GM18870 (cell line): ENCODE data around the gene REM2.
"Not testable (repeated sequence)": the region's sequence is repeated elsewhere in the genome, so short reads cannot be mapped to it uniquely, and the experiment has no call there.

ENCODE experiments used
- ATAC-seq: cut with Tn5 transposase; IDR thresholded peaks from one replicate; pipeline ENCODE4 v1.9.1; 2021; ENCODE audit warnings: moderate library complexity; ENCODE audit not compliant: unreplicated experiment

REM2 gene

DNA sequence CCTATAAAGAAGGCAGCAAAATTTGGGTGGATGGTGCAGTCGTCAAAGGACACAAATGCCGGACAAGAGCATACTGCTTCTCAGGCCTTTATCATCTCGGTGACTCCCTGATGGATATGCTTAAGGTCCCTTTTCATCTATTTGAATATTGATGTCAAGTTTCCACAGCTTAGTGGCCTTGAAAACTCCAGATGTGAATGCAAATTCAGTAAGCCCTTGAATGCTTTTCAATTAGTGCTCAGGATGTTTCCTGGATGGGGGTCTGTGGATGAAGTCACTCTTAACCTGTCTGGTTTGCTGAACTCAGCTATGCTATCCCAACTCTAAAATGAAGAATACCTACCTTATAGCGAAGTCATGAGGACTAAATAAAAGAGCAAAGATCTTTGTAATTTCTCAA lies 10.7 kb downstream of the REM2 start:
- ATAC-seq, result no peak

DNA sequence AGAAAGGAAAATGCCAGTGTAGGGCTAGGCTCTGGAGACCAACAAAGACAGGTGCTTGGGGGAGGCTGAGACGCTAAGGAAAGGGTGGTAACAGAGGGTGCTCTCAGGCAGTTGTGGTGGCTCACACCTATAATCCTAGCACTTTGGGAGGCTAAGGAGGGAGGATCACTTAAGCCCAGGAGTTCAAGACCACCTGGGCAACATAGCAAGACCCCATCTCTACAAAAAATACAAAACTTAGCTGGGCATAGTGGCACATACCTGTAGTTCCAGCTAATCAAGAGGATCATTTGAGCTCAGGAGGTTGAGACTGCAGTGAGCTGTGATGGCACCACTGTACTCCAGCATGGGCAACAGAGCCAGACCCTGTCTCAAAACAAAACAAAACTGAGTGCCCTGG lies 12.4 kb downstream of the REM2 start:
- no peak for ATAC-seq

DNA sequence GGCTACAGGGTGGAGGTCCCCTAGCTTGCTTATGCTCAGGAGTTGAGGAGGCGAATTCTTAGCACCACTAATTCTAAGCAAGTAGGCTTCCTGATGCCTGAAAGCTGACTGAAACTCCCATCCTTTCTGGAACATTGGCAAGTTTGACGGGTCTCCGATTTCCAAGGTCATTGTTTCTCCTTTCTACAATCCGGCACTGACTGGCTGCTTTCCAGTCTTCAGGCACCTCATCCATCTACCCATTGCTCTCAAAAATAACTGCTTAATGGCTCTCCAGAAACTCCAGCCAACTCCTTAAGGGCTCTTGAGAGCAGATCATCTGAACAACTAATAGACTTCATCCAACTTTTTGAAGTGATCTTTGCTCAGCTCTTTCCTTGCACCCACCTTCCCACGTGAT lies 13.3 kb downstream of the REM2 start:
- ATAC-seq, result no peak

DNA sequence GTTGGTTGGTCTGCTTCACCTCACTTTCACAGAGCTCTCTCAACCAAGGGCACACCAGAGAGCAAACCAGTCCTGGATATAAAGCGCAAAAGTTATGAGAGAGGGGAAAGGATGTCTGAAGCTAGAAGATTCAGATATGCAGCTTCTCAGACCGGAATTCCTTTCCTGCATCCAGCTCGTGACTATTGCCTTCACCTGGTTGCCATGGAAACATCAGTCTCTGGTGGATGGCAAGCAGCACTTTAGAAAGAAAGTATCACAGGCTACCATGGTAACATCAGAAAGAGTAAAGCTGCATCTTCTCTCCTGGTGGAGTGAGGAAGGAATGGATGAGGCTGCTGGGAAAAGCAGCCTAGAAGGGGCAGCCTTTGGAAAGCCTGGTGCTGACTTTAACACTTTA lies 13.7 kb downstream of the REM2 start:
- no peak for ATAC-seq

DNA sequence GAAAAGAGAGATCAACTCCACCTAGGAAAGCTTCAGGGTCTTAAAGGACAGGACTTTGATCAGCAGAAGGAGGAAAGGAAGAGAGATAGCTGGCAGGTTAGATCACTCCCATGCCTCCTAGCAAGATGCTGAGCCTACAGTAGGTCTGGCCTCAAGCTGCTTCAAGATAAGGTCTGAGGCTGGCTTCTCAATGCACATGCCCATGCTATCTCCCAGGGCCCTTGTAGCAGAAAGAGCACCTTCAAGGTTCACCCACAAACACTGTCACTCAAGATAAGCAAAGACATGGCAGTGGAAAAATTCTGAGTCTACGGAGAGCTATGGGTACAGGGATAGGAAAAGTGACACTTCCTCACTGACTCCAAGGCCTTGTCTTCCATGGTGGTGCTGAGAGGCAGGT lies 14.3 kb downstream of the REM2 start:
- no peak for ATAC-seq

DNA sequence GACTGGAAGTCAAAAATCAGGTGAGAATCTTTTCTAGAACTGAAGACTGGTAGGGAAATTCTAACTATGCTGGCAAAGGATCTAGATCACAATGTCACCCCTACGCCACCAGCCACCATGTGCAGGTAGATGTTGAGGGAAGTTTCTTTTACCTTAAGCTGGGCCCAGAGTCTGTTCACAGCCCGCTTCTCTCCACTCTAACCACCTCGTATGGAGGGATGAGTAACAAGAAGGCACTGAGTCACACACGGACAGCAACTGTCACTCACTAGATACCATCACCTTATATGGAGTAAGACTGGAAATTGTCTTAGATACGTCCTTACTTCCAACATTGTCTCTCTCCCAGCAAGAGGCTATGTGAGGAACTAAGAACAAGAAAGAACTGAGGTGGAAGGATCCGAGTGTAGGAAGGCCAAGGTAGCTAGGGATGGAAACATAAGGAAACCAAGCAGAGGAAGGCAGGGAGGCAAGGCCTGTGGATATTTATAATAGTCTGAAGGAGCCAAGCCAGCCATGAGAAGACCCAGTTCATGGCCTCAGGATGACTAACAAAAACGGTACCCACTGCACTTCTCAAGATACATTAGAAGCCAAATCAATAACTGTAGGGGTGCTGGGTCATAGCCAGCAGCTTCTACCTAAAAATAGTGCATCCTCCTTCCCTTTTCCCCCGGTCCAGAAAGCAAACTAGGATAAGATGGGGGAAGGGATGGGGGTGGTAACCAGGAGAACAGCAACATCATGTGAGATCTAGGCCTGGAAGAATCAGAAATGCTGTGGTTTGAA lies 15.5 kb downstream of the REM2 start:
- no peak for ATAC-seq

DNA sequence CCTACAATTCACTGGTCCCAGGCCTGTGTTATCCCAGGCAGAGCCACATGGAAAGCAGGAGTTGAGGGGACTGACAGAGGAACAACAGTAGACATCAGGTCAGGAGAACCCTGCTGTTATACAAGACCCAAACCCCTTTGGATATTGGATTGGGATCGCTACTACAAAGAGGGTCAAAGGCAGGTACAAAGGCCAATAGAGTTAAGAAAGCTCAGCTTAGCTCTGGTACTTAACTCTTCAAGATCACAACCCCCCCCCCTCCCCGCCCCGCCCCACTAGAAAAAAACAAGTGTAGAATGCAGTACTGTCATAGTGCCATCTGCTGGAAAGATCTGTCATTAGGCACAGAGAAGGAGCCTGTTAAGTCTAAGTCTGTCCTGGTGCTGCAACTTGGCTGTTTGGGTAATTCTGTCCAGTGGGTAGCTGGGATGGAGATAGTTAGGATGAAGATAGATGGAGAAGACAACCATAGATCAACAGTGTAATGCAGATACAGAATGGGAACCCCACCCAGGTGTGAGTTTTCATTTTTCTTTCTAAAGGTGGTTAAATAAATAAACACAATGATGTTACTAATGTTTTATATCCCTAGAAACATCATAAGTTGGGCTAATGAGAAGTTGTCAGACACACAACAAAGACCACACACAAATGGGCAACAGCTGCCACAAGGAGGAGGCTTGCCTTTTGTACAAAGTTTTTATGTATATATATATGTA lies 17.2 kb downstream of the REM2 start:
- no peak for ATAC-seq

DNA sequence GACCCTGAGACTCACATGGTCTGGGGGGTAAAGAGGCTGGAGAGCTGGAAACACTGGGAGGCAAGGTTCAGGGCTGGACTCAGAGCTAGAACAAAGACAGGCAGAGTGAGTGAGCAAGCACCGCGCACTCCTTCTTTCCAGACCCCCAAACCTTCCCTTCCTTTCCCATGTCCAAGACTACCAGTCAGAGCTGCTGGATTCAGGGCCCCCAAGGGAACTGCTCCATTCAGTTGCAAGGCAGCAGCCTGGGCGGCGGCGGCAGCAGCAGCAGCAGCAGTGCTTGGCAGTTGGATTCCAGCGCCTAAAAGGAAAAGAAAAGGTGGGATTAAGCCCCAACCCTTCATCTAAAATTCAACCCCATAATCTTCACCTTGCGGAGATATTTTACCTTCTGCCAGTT lies 18.8 kb downstream of the REM2 start:
- no peak for ATAC-seq

DNA sequence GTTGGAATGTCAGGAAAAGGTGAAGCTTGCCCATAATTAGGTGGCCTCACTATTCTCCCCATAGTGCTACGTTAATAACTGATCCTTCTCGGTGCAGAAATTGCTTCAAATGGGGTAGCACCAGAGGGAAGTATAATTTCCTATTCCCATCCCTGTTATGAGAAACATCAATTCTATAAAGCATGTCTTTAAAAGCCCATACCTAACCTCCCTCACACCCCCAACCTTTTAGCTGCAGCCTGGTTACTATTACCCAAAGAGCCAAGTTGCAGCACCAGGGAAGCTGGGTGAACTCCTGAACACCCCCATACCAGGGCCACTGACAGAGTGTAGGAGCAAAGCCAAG lies 20.7 kb downstream of the REM2 start:
- no peak for ATAC-seq

DNA sequence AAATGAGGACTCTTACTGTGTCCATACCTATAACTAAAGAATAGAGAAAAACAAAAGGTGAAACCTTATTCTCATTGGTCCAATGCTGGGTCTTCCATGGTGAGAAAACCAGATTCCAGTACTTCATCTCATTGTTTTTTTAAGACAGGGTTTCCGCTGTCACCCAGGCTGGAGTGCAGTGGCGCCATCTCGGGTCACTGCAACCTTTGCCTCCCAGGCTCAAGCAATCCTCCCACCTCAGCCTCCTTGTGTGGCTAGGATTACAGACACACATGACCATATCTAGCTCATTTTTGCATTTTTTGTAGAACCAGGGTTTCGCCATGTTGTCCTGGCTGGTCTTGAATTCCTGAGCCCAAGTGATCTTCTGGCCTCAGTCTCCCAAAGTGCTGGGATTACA lies 22.6 kb downstream of the REM2 start:
- no peak for ATAC-seq

DNA sequence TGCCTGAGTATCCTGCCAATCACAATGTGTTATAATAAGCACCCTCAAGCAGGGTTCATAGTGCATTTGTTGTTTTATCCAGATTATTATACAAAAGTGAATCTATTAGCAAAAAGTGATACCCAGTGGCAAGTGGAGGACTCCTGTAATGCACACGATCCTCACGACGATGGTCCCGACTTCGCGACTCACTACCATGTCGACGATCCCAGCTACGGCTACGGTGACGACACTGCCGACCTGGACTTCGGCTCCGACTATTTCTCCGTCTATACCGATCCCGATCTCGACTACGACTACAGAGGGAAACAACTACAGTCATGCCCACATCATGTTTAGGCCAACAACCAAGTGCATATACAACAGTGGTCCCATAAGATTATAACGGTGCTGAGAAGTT lies 23.1 kb downstream of the REM2 start:
- ATAC-seq, result no peak

DNA sequence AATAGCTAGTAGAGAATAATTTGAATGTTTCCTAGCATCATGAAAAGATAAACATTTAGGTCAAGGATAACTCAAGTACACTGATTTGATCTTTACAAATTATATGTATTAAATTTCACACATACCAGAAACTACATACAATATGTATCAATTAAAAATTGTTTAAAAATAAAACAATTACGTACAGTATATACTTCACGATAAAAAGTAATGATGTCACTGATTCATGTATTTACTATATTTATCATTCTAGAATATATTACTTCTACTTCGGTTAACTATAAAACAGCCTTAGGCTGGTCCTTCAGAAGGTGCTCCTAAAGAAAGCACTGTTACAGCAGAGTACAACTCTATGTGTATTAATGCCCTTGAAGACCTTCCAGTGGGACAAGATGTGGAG lies 24.4 kb downstream of the REM2 start:
- no peak for ATAC-seq

DNA sequence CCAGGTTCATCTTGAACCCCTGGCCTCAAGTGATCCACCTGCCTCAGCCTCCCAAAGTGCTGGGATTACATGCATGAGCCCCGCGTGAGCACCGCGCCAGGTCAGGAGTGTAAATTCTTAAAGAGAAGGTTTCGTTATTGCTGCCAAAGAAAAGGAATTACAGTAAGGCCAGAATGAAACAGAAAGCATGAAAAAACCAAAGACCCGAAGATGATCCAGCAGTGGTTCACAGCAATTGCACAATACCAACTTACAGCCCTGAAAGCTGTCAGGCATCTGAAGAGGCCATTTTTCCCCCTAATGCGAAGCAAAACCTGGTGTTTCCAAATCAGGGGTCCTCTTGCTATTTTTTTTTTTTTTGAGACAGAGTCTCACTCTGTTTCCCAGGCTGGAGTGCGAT lies 25.6 kb downstream of the REM2 start:
- no peak for ATAC-seq

DNA sequence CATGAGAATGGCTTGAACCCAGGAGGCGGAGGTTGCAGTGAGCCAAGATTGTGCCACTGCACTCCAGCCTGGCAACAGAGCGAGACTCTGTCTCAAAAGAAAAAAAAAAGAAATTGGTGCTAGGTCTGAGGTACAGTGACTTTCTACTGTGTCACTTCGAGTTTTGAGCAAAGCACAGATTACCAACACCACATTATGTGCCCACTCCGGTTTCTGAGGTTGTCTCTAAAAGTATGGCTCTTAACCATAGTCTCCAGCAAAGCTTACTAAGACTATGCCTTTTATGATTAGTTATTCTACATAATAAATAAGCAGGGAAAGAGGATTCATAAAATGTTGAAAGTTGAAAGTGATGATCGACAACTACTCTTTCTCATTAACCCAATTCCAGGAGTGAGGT lies 27.9 kb downstream of the REM2 start:
- ATAC-seq, result no peak

DNA sequence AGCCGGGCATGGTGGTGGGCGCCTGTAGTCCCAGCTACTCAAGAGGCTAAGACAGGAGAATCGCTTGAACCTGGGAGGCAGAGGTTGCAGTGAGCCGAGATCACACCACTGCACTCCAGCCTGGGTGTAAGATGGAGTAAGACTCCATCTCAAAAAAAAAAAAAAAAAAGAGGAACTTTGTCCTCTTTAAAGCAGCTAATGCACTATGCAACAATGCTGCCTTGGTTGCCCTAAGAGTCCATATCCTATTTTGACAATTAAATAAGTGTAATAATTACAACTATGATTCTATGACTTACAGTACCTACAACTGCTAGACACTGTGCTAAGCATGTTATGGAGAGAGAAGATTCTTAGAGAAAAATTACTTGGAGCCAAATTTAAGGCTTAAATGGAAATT lies 31.8 kb downstream of the REM2 start:
- ATAC-seq, result not testable (repeated sequence)

DNA sequence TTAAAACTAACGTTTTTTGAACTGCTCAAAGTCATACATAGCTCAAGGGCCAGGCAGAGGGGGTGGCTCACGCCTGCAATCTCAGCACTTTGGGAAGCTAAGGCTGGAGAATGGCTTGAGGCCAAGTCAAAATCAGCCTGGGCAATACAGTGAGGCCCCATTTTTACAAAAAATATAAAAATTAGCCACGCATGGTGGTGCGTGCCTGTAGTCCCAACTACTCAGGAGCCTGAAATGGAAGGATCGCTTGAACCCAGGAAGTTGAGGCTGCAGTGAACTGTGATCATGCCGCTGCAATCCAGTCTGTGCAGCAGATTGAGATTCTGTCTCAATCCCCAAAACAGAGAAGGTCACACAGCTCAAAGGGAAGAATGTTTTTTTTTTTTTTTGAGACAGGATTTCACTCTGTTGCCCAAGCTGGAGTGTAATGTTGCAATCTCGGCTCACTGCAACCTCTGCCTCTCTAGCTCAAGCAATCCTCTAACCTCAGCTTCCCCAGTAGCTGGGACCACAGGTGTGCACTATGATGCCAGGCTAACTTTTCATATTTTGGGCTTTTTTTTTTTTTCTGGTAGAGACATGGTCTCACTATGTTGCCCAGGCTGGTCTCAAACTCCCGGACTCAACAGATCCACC lies 33.0 kb downstream of the REM2 start:
- no peak for ATAC-seq

DNA sequence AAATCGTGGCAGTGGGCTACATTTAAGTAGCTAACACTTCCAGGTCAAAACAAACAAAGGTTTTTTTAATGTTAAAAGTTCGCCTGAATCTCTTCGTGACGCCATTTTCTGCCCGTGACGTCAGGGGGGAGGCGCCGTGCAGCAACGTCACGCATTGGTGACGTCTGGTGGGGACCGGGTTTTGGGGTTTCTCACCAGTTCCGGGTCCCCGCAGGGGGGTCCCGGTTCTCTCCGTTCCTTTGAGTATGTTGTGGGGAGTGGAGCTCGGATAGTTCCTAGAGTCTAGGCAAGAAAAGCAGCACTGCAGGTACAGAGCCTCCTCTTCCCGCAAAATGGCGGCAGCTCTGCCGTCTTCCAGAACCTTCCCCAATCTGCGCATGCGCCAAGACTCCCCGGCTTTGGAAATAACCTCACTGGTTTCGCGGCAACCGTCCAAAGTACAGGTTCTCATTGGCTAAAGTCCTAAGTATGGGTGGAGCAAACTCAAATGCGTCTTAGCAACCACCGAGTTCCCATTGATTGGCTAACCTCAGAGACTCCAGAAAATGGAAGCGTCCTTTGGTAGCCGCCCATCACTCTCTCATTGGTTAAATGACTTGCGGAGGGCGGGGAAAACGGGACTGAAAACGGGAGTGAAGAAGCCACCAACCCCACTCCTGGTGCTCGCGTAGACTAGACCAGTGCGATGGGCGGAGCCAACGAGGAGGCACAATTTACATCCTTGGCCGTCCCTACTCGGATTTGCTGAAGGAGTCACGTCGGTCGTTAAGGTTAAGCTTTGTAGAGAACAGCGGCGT lies 36.0 kb downstream of the REM2 start, which contains the start of gene RBM23:
TSS of gene RBM23 (minus strand) at position 346 of the 797 bp plus-strand sequence.
- peak; percentile 93 for ATAC-seq

DNA sequence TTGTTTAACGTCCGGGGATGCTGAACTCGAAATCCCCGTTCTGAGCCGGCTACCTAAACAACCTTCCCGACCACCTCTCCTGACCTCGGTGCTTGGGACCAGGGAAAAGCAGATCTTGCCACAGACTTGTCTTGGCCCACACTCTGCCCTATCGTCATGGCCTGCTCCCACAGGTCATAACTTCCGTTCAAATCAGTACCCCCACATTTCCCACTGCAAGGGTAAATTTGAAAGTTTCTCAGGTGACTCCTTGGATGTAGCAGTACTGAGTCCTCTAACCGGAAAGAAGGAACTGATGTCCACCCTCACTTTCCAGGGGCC lies 36.5 kb downstream of the REM2 start:
- ATAC-seq, result peak; percentile 1

DNA sequence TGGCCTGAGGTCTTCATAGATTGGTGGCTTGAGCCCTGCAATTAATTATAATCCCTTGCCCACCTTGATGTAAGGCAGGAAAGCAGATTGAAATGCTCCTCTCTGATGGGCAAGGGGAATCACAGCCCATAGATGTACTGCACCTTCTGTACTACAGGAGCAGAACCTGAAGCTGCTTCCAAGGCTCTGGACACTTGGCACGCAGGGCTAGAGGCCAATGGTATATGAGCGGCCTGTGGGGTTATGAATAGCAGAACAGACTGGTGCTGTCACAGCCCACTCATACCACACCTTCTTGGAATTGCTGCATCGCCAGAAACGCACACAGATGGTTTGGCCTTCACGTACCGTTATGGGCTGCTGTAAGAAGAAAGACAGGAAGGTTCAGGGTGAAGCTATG lies 37.7 kb downstream of the REM2 start:
- ATAC-seq, result no peak

DNA sequence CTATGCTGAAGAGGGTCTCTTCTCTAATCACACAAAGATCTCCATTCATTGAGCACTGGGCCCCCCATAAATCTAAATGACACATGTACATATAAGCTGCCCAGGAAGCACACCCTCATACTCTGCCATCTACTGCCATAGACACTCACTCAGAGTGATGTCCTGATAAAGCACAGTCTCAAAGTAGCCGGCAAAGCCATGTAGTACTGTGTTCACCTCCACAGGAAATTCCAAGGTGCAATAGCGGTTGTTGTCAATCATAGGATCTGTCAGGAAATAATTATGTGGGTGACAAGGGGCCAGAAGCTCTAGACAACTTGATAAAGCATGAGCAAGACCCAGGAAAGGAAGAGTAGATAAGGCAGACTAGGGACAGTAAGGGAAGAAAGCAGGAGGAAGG lies 39.3 kb downstream of the REM2 start:
- ATAC-seq, result no peak

DNA sequence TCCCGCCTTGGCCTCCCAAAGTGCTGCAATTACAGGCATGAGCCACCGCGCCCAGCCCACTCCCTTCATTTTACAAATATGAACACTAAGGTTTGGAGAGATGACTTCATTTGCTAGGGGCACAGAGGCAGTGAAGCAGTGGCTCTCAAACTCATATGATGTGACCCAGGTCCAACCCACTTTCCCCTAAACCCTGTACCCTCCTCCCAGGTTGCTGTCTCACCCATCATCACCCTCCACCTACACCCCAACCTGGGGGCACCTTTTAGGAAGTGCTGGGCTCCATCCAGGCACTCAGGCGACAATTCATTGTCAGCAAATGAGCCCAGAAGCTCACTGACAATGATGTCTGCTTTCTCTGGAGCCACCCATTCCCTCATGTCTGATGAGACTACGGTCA lies 40.7 kb downstream of the REM2 start:
- ATAC-seq, result no peak

DNA sequence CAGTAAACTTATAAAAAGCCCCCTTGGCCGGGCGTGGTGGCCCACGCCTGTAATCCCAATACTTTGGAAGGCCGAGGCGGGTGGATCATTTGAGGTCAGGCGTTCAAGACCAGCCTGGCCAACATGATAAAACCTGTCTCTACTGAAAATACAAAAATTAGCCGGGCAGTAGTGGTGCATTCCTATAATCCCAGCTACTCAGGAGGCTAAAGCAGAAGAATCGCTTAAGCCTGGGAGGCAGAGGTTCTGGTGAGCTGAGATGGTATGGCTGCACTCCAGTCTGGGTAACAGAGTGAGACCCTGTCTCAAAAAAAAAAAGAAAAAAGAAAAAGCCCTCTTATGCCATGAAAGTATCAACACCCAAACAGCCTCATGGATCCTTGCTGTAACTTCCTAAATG lies 42.5 kb downstream of the REM2 start:
- ATAC-seq, result no peak
